SIG-M5 treated with dmso at 0.1 percent for 504 hours (cell line): ENCODE results near the gene ACADL.
A peak's percentile ranks its signal among the peaks of the same experiment; 100 is the strongest.

Source experiments
- DNase-seq: peaks from one replicate; lab custom pipeline; 2025; ENCODE audit not compliant: unreplicated experiment; lab: John Stamatoyannopoulos, UW

The ACADL gene

GRCh38 chr2:210170446-210171303, 54.6 kb downstream of the ACADL start:
- DNase-seq, result peak; percentile 94

GRCh38 chr2:210170196-210170445, 55.1 kb downstream of the ACADL start:
- no peak for DNase-seq

- DNase-seq, result peak; percentile 96
These were observed 55.6 kb downstream of the ACADL start for GRCh38 chr2:210169516-210170195.

- no peak for DNase-seq
These were observed 58.0 kb downstream of the ACADL start for GRCh38 chr2:210167227-210167626.

GRCh38 chr2:210162466-210163124, 62.7 kb downstream of the ACADL start:
- DNase-seq, result peak; percentile 62

- DNase-seq, result no peak
These were observed 66.2 kb downstream of the ACADL start for GRCh38 chr2:210159059-210159458.

GRCh38 chr2:210158236-210158635, 67.0 kb downstream of the ACADL start:
- no peak for DNase-seq

GRCh38 chr2:210157526-210157925, 67.7 kb downstream of the ACADL start:
- DNase-seq, result no peak

- no peak for DNase-seq
These were observed 77.6 kb downstream of the ACADL start for GRCh38 chr2:210147614-210148013.
